GM21737 (cell line): Measurements from ENCODE around the gene MRRF.

ENCODE experiments used
- ATAC-seq: cut with Tn5 transposase; IDR thresholded peaks from one replicate; pipeline ENCODE4 v1.9.1; 2021; ENCODE audit warnings: mild to moderate bottlenecking, moderate library complexity; ENCODE audit not compliant: unreplicated experiment

MRRF gene

GRCh38 chr9:122228191-122228567, 36.5 kb upstream of the MRRF start:
- no peak for ATAC-seq

- ATAC-seq: no peak
Measured at GRCh38 chr9:122228568-122229484, 35.9 kb upstream of the MRRF start, which contains the start of gene LHX6. LHX6 (minus strand) TSS chr9:122228957; CDS start chr9:122228740, 217 bp downstream.

GRCh38 chr9:122229485-122229837, 35.2 kb upstream of the MRRF start:
- ATAC-seq: no peak

DNA sequence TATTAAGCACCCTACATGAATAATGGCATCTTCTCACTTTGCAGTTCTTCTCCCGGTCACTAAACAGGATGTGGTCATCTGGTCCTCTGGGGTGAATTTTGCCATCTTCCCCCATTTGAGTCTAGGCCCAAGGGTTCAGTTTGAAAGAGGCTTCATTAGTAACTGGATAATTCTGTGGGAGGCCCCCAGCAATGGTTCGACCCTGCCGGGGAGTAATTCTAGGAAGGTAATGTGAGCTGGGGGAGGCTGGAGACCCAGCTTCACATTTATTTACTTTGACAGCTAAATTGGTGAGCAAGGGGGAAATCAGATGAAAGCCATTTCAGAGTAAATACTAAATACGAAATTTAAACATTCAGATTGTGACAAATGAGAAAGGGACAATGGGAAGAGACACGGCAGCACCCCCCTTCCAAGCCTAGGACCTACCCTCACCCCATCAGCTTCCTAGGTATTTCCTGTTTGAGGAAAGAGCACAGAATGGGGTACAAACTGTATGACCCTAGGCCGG, 31.8 kb upstream of the MRRF start:
- ATAC-seq: no peak

DNA sequence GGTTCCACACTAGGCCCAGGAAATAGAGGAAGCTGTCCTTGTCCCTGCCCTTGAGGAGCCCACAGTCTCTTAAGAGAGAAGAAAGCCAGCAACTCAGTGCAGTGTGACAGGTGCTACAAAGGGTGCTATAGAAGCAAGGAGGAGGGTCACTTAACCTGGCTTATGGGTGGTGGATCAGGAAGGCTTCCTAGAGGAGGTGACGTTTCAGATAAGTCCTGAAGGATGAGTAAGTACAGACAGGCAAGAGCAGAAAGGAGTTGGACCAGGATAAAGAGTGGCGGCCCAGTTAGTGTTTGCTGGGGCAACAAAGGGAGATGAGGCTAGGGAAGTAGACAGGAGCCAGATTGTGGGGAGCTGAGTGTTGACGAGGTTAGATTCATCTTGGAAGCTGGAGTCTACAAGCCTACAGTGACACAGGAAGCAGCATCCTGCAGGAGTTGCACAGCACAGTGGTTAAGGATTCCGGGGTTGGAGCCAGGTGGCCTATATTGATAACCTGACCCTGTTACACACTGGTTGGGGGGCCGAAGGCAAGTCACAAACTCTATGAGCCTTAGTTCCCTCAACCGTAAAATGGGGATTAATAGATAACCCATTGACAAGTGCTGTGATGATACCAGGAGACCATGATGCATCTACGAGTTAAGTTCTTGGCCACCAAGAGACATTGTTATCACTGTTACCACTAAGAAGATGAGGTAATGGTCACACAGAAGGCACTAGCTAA, 30.5 kb upstream of the MRRF start:
- no peak for ATAC-seq

GRCh38 chr9:122236681-122237080, 28.0 kb upstream of the MRRF start:
- no peak for ATAC-seq

DNA sequence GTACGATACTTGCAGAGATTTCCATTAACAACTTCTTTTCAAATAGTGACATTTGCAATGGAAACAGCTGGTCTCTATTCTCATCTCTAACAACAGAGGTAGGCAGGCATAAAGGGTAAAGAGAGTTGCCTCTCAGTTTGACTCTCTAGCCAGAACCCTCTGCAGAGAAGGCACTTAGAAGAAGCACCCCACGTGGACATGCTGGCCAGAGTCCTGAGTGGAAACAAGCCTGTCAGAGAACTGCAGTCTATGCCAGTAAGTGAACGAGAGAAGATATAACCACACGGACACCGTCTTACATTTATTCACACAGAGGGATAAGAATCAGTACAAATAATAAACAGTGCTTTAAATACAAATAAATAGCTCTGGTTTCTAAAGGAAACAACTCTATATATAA, 25.0 kb upstream of the MRRF start:
- ATAC-seq: no peak

DNA sequence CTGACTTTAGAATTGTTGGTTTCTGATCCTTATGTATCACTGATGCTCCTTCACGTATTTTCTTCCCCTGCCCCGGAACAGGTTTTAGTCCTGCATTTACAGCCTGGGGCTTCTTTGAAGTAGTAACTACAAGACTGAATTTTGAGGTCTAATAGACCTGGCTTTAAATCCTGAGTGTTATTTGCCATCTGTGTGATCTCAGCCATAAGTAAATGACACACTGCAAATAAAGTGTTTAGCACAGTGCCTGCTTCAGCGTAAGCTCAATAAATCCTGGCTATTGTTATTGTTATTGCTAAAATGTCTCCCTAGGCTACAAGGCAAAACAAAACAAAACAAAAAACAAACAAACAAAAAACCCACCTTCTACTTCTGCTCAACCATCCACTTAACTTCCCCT, 20.3 kb upstream of the MRRF start:
- no peak for ATAC-seq

- ATAC-seq: no peak
Measured at GRCh38 chr9:122246666-122247065, 18.0 kb upstream of the MRRF start.

DNA sequence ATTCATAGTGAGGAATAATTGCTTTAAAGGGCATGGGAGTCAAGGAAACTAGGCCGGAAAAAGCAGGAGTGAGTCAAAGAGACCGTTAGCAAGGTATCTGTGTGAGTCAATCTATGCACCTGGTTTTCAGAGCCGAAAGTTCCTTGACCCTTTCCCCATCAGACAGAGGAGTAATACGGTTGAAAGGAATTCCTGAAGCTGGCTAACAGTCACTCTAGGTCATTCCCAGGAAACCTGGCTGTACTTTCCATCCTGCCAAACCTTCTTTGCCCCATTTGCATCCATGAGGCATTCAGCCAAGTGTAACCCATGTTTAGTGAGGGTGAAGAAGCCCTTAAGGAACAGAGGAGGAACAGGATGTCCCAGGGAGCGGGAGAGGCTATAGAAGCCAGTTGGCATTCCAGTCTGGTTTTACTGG, 16.2 kb upstream of the MRRF start:
- no peak for ATAC-seq

DNA sequence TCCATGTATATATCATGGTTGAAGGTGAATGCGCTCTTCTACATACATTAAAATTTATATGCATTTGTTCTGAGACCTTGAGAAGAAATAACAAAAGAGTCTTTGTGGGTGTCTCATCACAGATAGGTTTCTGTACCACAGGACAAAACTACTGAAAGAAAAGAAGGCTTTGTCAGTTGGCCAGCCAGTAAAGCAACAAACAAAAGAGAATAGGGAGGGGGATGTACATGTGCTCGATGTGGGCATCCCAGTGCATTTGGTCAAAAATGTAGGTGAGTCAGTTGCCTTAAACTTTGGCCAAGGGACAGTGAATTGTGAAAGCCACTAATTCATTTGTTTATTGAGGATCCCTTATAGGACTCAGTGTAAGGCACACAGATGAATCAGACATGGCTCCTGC, 13.3 kb upstream of the MRRF start:
- no peak for ATAC-seq

- no peak for ATAC-seq
Measured at GRCh38 chr9:122252796-122253195, 11.9 kb upstream of the MRRF start.

GRCh38 chr9:122254761-122255160, 9.9 kb upstream of the MRRF start:
- no peak for ATAC-seq

- no peak for ATAC-seq
Measured at GRCh38 chr9:122256206-122256605, 8.5 kb upstream of the MRRF start.

DNA sequence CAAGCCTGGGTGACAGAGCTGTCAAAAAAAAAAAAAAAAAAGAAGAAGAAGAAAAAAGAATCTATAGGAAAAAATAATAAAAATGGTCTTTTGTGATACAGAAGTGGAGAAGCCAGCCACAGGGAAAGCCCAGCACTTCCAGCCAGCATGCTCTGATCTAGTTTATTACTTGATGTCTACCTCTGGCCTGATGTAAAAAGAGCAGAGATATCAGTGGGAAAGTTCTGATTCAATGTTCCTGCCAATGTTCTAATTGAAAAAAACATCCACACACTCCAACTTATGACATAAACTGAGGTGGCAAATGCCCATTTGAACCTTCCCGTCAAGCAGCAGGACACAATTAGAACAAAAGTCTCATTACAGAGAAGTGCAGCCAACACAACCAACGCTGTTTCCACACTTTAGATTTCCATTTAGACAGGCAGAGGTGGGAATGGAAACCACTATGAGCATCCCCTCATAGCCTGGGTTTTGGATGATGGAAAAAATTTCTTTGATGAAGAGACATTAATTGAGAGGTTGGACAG, 5.7 kb upstream of the MRRF start:
- ATAC-seq: no peak

DNA sequence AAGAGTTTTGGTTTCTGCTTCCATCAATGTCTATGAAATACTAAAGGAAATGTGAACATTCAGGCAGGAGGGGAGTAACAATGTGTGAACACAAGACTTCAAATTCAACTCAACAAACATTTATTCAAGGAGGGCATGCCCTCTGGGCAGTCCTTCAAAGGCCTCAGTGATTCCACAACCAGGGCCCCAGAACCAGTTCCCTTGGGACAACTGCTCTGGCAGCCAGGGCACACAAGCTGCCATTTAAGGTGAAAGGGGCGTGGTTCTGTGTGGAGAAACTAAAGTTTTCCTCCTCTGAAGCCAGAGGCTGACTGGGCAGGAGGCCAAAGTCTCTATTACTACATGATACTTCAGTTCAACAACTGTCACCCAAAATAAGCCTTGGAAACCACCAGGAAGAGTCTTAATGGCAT, 3.2 kb upstream of the MRRF start:
- ATAC-seq: no peak

DNA sequence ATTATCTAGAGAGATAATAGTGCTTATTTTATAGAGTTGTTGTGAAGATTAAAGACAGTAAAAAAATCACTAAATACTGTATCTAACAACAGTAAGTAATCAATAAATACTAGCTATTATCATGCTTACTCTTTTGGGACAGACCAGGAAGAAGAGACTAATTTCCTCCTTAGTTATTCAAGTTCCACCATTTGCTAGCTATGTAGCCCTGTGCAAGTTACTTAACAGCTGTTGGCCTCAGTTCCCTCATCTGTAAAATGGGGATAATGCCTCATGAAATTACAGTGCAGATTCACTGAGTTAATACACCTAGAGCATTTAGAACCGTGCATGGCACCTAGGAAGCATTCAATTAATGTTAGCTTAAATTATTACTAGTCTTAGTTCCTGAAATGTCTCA, 2.6 kb upstream of the MRRF start:
- no peak for ATAC-seq

GRCh38 chr9:122263699-122264349, 858 bp upstream of the MRRF start:
- no peak for ATAC-seq

- ATAC-seq: peak; percentile 13
Measured at GRCh38 chr9:122265149-122265915, 650 bp downstream of the MRRF start.

GRCh38 chr9:122268041-122268814, 3.5 kb downstream of the MRRF start:
- ATAC-seq: no peak
